ENCODE measurements around the gene GLS. TPM values are rescaled to one million over a fixed set of nuclear protein-coding genes. Genes with fewer than 3 reads are reported as not detected.
"Not testable (repeated sequence)": the region's sequence is repeated elsewhere in the genome, so short reads cannot be mapped to it uniquely, and the experiment has no call there.

Gene GLS
- total RNA-seq, 1 donor from 2014 or later = 116 TPM

DNA sequence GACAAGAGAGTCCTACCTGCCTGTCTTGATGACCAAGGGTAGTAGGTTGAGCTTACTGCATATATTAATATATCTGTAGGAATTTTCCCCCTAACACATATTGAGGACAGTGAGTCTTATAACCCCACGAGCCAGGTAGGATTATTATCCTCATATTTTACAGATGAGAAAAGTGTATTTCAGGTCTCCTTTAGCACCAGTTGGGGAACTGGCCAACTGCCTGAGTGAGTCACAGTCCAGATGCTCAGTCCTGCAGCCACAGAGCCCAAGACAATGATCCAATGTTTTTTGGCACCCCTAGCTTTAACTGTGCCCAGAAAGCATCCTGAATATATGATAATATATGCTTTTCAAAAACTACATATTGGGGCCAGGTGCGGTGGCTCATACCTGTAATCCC is 30.8 kb upstream of the GLS start:
- H3K36me3 Mint-ChIP-seq (ENCODE audit: insufficient read depth) = no peaks in the 10 kb centered on the region
- DNase-seq (ENCODE audit: low spot score, unreplicated experiment) = no peak
- no peak overlapping the region for H3K4me3 Mint-ChIP-seq (ENCODE audit: low read depth)
- H3K27ac Mint-ChIP-seq = no peak overlapping the region
- no peaks in the 10 kb centered on the region for H3K4me1 Mint-ChIP-seq (ENCODE audit: low read depth)
- H3K9me3 Mint-ChIP-seq (ENCODE audit: low read depth) = no peaks in the 10 kb centered on the region
- H3K27me3 Mint-ChIP-seq = no peaks in the 10 kb centered on the region
- TF ChIP-seq, protein P1, sequence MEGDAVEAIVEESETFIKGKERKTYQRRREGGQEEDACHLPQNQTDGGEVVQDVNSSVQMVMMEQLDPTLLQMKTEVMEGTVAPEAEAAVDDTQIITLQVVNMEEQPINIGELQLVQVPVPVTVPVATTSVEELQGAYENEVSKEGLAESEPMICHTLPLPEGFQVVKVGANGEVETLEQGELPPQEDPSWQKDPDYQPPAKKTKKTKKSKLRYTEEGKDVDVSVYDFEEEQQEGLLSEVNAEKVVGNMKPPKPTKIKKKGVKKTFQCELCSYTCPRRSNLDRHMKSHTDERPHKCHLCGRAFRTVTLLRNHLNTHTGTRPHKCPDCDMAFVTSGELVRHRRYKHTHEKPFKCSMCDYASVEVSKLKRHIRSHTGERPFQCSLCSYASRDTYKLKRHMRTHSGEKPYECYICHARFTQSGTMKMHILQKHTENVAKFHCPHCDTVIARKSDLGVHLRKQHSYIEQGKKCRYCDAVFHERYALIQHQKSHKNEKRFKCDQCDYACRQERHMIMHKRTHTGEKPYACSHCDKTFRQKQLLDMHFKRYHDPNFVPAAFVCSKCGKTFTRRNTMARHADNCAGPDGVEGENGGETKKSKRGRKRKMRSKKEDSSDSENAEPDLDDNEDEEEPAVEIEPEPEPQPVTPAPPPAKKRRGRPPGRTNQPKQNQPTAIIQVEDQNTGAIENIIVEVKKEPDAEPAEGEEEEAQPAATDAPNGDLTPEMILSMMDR (IDR thresholded peaks at IDR 0.05; ENCODE audit: unreplicated experiment) = no peak

DNA sequence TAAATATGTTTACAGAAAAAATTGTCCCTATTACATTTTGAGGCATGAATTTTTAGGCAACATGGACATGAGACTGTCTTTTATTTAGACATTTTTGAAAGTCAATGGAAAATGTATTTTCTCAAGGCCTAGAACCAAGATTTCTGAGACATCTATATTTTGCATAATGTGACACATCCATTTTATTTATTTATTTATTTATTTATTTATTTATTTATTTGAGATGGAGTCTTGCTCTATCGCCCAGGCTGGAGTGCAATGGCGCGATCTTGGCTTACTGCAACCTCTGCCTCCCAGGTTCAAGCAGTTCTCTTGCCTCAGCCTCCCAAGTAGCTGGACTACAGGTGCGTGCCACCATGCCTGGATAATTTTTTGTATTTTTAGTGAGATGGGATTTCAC is 27.6 kb upstream of the GLS start:
- H3K4me3 Mint-ChIP-seq (ENCODE audit: low read depth); H3K36me3 Mint-ChIP-seq (ENCODE audit: insufficient read depth); H3K4me1 Mint-ChIP-seq (ENCODE audit: low read depth); H3K27me3 Mint-ChIP-seq; H3K9me3 Mint-ChIP-seq (ENCODE audit: low read depth); H3K27ac Mint-ChIP-seq; DNase-seq (ENCODE audit: low spot score, unreplicated experiment): not testable (repeated sequence)

DNA sequence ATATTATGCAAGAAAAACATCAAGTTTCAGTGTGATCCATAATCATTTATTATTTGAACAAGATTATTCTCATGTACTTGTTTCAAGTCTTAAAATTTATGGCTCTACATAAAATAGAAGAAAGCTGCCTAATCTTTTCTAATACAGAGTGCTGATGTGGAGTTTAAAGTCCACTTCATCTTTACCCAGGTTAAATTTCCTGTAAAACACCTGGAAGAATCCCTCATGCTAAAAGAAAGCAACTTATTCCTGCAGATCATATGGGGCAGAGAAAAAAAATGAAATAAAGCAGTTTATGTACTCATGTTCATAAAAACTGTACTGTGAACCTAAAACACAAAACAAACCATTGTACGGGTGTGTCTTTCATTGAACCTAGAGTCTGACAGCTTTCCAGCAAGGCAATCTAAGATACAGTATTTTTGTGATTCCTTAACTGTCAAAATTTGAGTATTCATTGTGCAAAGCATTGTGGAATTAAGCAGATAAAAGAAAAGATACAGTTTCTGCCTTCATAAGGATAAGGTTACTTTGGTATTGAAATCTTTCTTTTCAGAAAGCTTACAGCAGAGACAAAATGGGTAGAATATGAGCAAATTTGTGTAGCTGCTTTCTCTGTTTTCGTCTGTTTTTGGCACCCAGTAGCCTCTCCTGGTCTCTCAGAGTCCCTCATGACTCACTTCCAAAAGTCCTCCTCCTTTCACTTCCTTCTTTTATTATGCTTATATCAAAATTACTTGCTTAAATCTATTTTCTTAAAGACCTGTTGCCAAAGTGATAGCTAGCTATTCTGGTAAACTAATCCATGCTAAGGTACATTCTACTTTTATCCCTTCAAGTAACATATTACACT is 26.9 kb upstream of the GLS start:
- no peak overlapping the region for H3K27ac Mint-ChIP-seq
- DNase-seq (ENCODE audit: low spot score, unreplicated experiment) = no peak

DNA sequence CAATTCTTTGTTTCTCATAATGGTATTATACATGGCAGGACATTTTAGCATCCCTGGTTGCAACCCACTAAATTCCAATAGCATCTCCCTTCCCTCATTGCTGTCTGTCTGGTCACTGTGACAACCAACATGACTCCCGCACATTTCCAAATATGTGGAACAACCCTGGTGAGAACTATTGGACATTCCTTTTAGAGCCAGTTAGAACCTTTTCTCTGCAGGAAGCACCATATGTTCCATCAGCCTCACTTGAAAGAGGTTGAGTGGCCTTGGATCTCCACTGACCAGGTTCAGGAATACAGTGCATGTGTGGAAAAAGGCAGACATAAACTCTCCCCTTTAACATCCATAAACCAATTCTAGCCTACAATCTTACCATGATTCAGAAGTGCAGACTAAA is 25.9 kb upstream of the GLS start:
- H3K4me3 Mint-ChIP-seq (ENCODE audit: low read depth) = no peak overlapping the region
- H3K27me3 Mint-ChIP-seq = no peaks in the 10 kb centered on the region
- no peak for DNase-seq (ENCODE audit: low spot score, unreplicated experiment)
- H3K36me3 Mint-ChIP-seq (ENCODE audit: insufficient read depth) = no peaks in the 10 kb centered on the region
- H3K4me1 Mint-ChIP-seq (ENCODE audit: low read depth) = peaks cover 2% of the 10 kb centered on the region
- no peaks in the 10 kb centered on the region for H3K9me3 Mint-ChIP-seq (ENCODE audit: low read depth)
- no peak overlapping the region for H3K27ac Mint-ChIP-seq
- TF ChIP-seq, protein P1 (IDR thresholded peaks at IDR 0.05; ENCODE audit: unreplicated experiment) = no peak

More for the DNA sequence above, 26.9 kb upstream of the GLS start:
- no peaks in the 10 kb centered on the region for H3K27me3 Mint-ChIP-seq
- H3K4me1 Mint-ChIP-seq (ENCODE audit: low read depth) = peaks cover 2% of the 10 kb centered on the region
- H3K9me3 Mint-ChIP-seq (ENCODE audit: low read depth) = no peaks in the 10 kb centered on the region
- no peaks in the 10 kb centered on the region for H3K36me3 Mint-ChIP-seq (ENCODE audit: insufficient read depth)
- no peak overlapping the region for H3K4me3 Mint-ChIP-seq (ENCODE audit: low read depth)
- TF ChIP-seq, protein P1 (IDR thresholded peaks at IDR 0.05; ENCODE audit: unreplicated experiment) = no peak

DNA sequence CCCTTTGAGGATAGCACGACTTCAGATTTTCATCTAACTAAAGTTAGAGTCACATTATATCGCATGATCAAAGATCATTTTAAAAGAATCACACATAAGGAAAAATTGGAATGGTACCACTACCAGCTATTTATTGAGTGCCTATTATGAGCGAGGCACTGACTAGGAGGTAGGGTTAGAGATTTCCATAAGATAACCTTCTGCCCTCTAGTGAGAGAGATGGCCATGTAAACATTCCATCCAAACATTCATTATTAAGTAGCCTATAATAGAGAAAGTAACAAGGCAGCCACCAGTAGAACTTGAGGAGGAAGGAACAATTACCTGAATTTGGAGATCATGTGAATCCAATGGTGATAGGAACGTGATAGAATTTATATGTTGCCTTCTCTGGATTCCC is 25.4 kb upstream of the GLS start:
- H3K27ac Mint-ChIP-seq = no peak overlapping the region
- TF ChIP-seq, protein P1 (IDR thresholded peaks at IDR 0.05; ENCODE audit: unreplicated experiment) = no peak
- no peak for DNase-seq (ENCODE audit: low spot score, unreplicated experiment)
- no peak overlapping the region for H3K4me3 Mint-ChIP-seq (ENCODE audit: low read depth)
- H3K4me1 Mint-ChIP-seq (ENCODE audit: low read depth) = peaks cover 2% of the 10 kb centered on the region
- H3K27me3 Mint-ChIP-seq = peaks cover 2% of the 10 kb centered on the region
- no peaks in the 10 kb centered on the region for H3K9me3 Mint-ChIP-seq (ENCODE audit: low read depth)
- H3K36me3 Mint-ChIP-seq (ENCODE audit: insufficient read depth) = no peaks in the 10 kb centered on the region

DNA sequence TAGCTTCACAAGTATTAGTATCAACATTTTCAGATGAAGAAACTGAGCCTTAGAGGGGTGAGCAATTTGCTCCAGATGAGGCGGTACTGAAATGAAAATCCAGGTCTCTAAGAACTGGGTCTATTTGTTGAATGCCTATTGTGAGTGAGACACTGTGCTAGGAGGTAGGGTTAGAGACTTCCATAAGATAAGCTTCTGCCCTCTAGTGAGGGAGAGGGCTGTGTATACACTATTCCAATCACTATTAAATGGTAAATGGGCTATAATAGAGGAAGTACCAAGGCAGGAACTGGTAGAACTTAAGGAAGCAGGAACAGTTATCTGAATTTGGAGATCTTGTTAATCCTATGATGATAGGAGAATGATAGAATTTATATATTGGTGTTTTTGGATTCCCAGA is 23.6 kb upstream of the GLS start:
- H3K36me3 Mint-ChIP-seq (ENCODE audit: insufficient read depth) = no peaks in the 10 kb centered on the region
- no peak overlapping the region for H3K27ac Mint-ChIP-seq
- H3K4me3 Mint-ChIP-seq (ENCODE audit: low read depth) = no peak overlapping the region
- TF ChIP-seq, protein P1 (IDR thresholded peaks at IDR 0.05; ENCODE audit: unreplicated experiment) = no peak
- H3K9me3 Mint-ChIP-seq (ENCODE audit: low read depth) = no peaks in the 10 kb centered on the region
- H3K27me3 Mint-ChIP-seq = peaks cover 3% of the 10 kb centered on the region
- H3K4me1 Mint-ChIP-seq (ENCODE audit: low read depth) = peaks cover 5% of the 10 kb centered on the region
- no peak for DNase-seq (ENCODE audit: low spot score, unreplicated experiment)
